Tongue (tissue), 2 donors: Measurements from ENCODE around the gene OR4C16. TPM values are rescaled to one million over a fixed set of nuclear protein-coding genes. Genes with fewer than 3 reads are reported as not detected.

Source experiments
- DNase-seq: peaks from one replicate; pipeline ENCODE4 v3.0.0-alpha.2; 2015
- total RNA-seq: library from RNA; depleted of rRNA; stranded (reverse); fragments of >200 nt; gene quantifications from one replicate; pipeline ENCODE4 v1.2.3, GENCODE V29; 2014

Gene OR4C16, protein sequence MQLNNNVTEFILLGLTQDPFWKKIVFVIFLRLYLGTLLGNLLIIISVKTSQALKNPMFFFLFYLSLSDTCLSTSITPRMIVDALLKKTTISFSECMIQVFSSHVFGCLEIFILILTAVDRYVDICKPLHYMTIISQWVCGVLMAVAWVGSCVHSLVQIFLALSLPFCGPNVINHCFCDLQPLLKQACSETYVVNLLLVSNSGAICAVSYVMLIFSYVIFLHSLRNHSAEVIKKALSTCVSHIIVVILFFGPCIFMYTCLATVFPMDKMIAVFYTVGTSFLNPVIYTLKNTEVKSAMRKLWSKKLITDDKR
- not detected for total RNA-seq

DNA sequence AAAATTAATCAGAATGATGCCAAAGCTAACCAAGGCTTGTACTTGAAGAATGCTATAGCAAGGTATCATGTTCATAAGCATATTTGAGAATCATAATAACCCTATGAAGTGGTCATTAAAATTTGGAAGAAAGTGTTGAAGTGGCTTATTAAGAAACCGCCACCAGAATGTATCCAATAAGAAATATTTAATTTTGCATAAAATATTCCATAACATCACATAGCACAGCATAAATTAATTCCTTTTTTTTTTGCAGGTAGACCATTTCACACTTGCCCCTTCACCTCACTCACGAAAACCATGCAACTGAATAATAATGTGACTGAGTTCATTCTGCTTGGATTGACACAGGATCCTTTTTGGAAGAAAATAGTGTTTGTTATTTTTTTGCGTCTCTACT is at the start of gene OR4C16:
OR4C16 (plus strand) TSS at position 301 of the 400 bp plus-strand sequence; CDS start at position 301, 0 bp downstream.
- DNase-seq: no peak

DNA sequence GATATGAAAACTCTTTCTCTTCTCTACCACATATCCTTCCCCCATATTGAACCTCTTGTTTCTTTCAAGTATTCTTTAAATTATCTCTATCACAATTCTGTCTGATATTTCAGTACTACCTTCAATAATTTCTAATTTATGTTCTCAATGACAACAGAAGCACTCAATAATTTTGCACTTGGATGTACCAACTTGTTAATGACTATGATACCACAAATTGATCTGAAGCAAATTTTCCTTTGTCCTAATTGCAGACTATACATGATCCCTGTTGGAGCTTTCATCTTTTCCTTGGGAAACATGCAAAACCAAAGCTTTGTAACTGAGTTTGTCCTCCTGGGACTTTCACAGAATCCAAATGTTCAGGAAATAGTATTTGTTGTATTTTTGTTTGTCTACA is 17.8 kb upstream of the OR4C16 start, which contains the start of gene OR4C15:
OR4C15 (plus strand) TSS at position 301 of the 400 bp plus-strand sequence; CDS start at position 301, 0 bp downstream.
- no peak for DNase-seq

DNA sequence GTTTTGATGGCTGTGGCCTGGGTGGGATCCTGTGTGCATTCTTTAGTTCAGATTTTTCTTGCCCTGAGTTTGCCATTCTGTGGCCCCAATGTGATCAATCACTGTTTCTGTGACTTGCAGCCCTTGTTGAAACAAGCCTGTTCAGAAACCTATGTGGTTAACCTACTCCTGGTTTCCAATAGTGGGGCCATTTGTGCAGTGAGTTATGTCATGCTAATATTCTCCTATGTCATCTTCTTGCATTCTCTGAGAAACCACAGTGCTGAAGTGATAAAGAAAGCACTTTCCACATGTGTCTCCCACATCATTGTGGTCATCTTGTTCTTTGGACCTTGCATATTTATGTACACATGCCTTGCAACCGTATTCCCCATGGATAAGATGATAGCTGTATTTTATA is 620 bp downstream of the OR4C16 start:
- no peak for DNase-seq

- DNase-seq: no peak
These were observed 35.6 kb downstream of the OR4C16 start, which contains the start of gene OR4C11 for GRCh38 chr11:55607545-55607944. Gene OR4C11, minus strand, starts transcription at chr11:55607645. Its CDS starts 3,272 bp downstream, at chr11:55604373.

Other genes with a start within 250 kb of the OR4C16 start
- not detected for gene OR4A16, start 228.9 kb upstream of the OR4C16 start, total RNA-seq
- gene OR4A15, start 204.2 kb upstream of the OR4C16 start, total RNA-seq: not detected
- not detected for gene OR4C15, start 17.7 kb upstream of the OR4C16 start, total RNA-seq
- gene OR4C11, start 35.5 kb downstream of the OR4C16 start, total RNA-seq: not detected
- not detected for gene OR4P4, start 63.0 kb downstream of the OR4C16 start, total RNA-seq
- not detected for gene OR4S2, start 76.2 kb downstream of the OR4C16 start, total RNA-seq
- not detected for gene OR4C6, start 90.1 kb downstream of the OR4C16 start, total RNA-seq
- not detected for gene OR5D13, start 201.3 kb downstream of the OR4C16 start, total RNA-seq
- not detected for gene OR5D14, start 223.4 kb downstream of the OR4C16 start, total RNA-seq
- not detected for gene OR5L1, start 239.2 kb downstream of the OR4C16 start, total RNA-seq
- not detected for gene OR5D18, start 247.5 kb downstream of the OR4C16 start, total RNA-seq